Activated CD8-positive, alpha-beta memory T cell treated with anti-CD3 and anti-CD28 coated beads, Interleukin-2, amount 10 ng/mL, durations not matched to agents 7 days and 5 days (primary cell): ENCODE results near the gene ABHD6. TPM values are rescaled to one million over a fixed set of nuclear protein-coding genes. Genes with fewer than 3 reads are reported as not detected.
"Not testable (repeated sequence)": the region's sequence is repeated elsewhere in the genome, so short reads cannot be mapped to it uniquely, and the experiment has no call there.

Source experiments
- ATAC-seq: fragments of 150-1000 bp; cut with Tn5 transposase; one replicate; pipeline ENCODE4 v1.10.0; 2021; ENCODE audit warnings: moderate library complexity
- CTCF ChIA-PET: fragments of 350-600 bp; sonication (Branson Sonifier 250); formaldehyde crosslinking; loops from one replicate; lab custom pipeline; 2021; ENCODE audit warnings: antibody characterized with exemption; lab: Charles Lee
- DNase-seq: peaks from one replicate; pipeline ENCODE4 v3.0.0-alpha.2; 2020
- H3K27ac Mint-ChIP-seq: one replicate; pipeline ENCODE4 v1.8.0; 2021; ENCODE audit warnings: mild to moderate bottlenecking, mixed read lengths
- H3K27me3 Mint-ChIP-seq: one replicate; pipeline ENCODE4 v1.8.0; 2021; ENCODE audit warnings: mixed read lengths
- H3K36me3 Mint-ChIP-seq: one replicate; pipeline ENCODE4 v1.8.0; 2021; ENCODE audit warnings: mild to moderate bottlenecking, mixed read lengths
- H3K4me1 Mint-ChIP-seq: one replicate; pipeline ENCODE4 v1.8.0; 2021; ENCODE audit warnings: mixed read lengths
- H3K4me3 Mint-ChIP-seq: one replicate; pipeline ENCODE4 v1.8.0; 2021; ENCODE audit warnings: mild to moderate bottlenecking, moderate library complexity, mixed read lengths
- H3K9me3 Mint-ChIP-seq: one replicate; pipeline ENCODE4 v1.8.0; 2022; ENCODE audit warnings: low read depth, mixed read lengths
- total RNA-seq, 2 experiments: library from RNA; stranded (reverse); gene quantifications; one replicate each; pipeline ENCODE4 v1.2.3, GENCODE V29; 2021

ABHD6 gene
- total RNA-seq, 2 experiments from 2014 or later: 5.0 to 7.3 TPM

DNA sequence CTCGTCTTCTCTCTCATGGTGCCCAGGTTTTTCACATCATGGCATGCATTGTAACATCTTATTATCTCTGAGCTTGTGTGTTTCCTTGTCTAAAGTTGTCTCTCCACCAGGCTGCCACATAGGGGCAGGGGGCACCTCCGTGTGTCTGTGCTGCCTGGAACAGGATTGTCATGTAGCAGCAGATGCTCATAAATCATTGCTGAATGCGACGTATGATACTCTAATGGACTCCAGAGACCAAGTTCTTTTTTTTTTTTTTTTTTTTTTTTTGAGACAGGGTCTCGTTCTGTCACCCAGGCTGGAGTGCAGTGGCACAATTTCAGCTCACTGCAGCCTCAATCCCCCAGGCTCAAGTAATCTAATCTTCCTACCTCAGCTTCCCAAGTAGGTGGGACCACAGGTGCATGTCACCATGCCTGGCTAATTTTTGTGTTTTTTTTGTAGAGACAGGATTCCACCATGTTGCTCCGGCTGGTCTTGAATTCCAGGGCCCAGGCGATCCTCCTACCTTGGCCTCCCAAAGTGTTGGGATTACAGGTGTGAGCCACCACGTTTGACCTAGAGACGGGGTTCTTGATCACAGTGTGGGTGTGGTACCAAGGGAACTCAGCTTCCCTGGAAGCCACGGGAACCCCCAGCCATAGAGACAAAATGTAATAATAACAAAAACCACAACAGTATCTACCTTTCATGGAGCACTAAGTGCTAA is 22.1 kb upstream of the ABHD6 start:
- Mint-ChIP-seq H3K27me3 (peaks cover 4% of the 10 kb centered on the region), H3K4me3 (no peak overlapping the region), H3K36me3 (no peaks in the 10 kb centered on the region), H3K9me3 (no peaks in the 10 kb centered on the region), H3K4me1 (peaks cover 31% of the 10 kb centered on the region), H3K27ac (no peak overlapping the region)
- DNase-seq (no peak), ATAC-seq (no peak)
- CTCF ChIA-PET: interaction anchor here (0.7 to 4.0 kb wide), 7 partner anchors 13 to 92 kb away, joined by 3 to 21 read pairs (median 3); no protein-coding TSS in a partner anchor

- peaks cover 4% of the 10 kb centered on the region for H3K27me3 Mint-ChIP-seq
- H3K27ac Mint-ChIP-seq: no peak overlapping the region
- peaks cover 31% of the 10 kb centered on the region for H3K4me1 Mint-ChIP-seq
- no peaks in the 10 kb centered on the region for H3K36me3 Mint-ChIP-seq
- DNase-seq: no peak
- H3K4me3 Mint-ChIP-seq: no peak overlapping the region
- no peak for ATAC-seq
- CTCF ChIA-PET: interaction anchor here (0.6 to 4.6 kb wide), 13 partner anchors 8 to 295 kb away, joined by 3 to 53 read pairs (median 6); partner anchors contain the start of genes ABHD6, FLNB, HTD2 and RPP14
- no peaks in the 10 kb centered on the region for H3K9me3 Mint-ChIP-seq
Measured at GRCh38 chr3:58216496-58217195, 20.9 kb upstream of the ABHD6 start.

DNA sequence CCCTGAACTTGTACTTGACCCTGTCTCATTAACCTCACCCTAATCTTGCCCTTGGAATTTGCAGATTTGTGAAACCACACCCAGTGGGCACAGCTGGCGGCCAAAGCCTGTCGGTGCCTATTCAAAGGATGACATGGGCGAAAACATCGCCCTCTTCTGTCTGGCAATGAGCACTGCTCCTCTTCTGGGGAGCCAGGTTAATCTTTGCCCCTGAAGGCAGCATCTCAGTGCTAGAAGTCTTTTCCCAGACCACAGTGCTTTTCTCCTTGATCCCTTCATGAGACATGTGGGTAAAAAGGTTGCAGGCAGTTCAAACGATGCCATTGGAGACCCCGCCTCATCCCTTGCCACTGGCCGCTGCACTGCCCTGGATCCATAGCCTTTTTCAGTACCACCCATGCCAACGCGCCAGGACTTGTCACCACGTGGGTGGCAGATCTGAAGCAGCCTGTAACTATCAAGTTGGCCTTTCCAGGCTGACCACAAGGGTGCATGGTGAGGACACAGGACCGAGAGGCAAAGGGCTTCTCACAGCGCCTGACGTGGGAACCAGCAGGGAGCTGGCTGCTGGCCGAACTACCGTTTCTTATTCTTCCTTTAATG is 20.3 kb upstream of the ABHD6 start:
- H3K4me3 Mint-ChIP-seq: no peak overlapping the region
- H3K36me3 Mint-ChIP-seq: no peaks in the 10 kb centered on the region
- H3K27me3 Mint-ChIP-seq: peaks cover 4% of the 10 kb centered on the region
- DNase-seq (peak; percentile 65), ATAC-seq (peak; percentile 81)
- H3K27ac Mint-ChIP-seq: no peak overlapping the region
- H3K4me1 Mint-ChIP-seq: peaks cover 31% of the 10 kb centered on the region
- CTCF ChIA-PET: interaction anchor here (0.6 to 4.6 kb wide), 19 partner anchors 9 to 390 kb away, joined by 3 to 53 read pairs (median 4); partner anchors contain the start of genes ABHD6, FLNB, HTD2 and RPP14
- H3K9me3 Mint-ChIP-seq: no peaks in the 10 kb centered on the region

- CTCF ChIA-PET: interaction anchor here (1.1 to 4.6 kb wide), 8 partner anchors 15 to 87 kb away, joined by 3 to 53 read pairs (median 4); partner anchors contain the start of genes HTD2 and RPP14
- Mint-ChIP-seq H3K4me3 (no peak overlapping the region), H3K27ac (no peak overlapping the region), H3K27me3 (no peaks in the 10 kb centered on the region), H3K36me3 (no peaks in the 10 kb centered on the region), H3K4me1 (peaks cover 31% of the 10 kb centered on the region), H3K9me3 (no peaks in the 10 kb centered on the region)
- ATAC-seq (no peak), DNase-seq (no peak)
Measured at GRCh38 chr3:58218904-58219303, 18.7 kb upstream of the ABHD6 start.

- peaks cover 6% of the 10 kb centered on the region for H3K27me3 Mint-ChIP-seq
- ATAC-seq (no peak), DNase-seq (no peak)
- H3K36me3 Mint-ChIP-seq: no peaks in the 10 kb centered on the region
- CTCF ChIA-PET: interaction anchor here (1.3 kb wide), 1 partner anchor 19 kb away, joined by 3 read pairs; no protein-coding TSS in a partner anchor
- H3K9me3 Mint-ChIP-seq: no peaks in the 10 kb centered on the region
- no peak overlapping the region for H3K4me3 Mint-ChIP-seq
- H3K27ac Mint-ChIP-seq: no peak overlapping the region
- peaks cover 13% of the 10 kb centered on the region for H3K4me1 Mint-ChIP-seq
Measured at GRCh38 chr3:58222161-58222724, 15.3 kb upstream of the ABHD6 start.

DNA sequence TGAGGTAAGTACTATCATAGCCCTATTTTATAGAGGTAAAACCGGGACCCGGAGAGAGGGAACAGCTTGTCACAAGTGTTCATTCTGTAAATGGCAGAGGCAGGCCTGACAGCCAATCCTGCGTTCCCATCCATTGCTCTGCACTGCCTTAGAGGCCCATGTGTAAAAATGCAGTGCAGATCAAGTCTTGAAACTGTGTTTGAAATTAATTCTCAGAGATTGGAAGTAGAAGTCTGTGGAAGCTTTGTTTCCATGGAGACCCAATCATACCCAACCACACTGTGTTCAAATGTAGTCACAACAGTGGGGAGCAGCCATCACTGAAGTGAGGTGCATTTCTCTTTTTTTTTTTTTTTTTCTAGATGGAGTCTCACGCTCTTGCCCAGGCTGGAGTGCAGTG is 13.7 kb upstream of the ABHD6 start:
- ATAC-seq (no peak), DNase-seq (no peak)
- H3K9me3 Mint-ChIP-seq: no peaks in the 10 kb centered on the region
- CTCF ChIA-PET: interaction anchor here (0.8 to 1.8 kb wide), 3 partner anchors 15 to 82 kb away, joined by 4 to 9 read pairs (median 6); partner anchors contain the start of genes HTD2 and RPP14
- H3K4me3 Mint-ChIP-seq: no peak overlapping the region
- H3K27ac Mint-ChIP-seq: no peak overlapping the region
- peaks cover 10% of the 10 kb centered on the region for H3K27me3 Mint-ChIP-seq
- H3K4me1 Mint-ChIP-seq: peaks cover 6% of the 10 kb centered on the region
- H3K36me3 Mint-ChIP-seq: no peaks in the 10 kb centered on the region

DNA sequence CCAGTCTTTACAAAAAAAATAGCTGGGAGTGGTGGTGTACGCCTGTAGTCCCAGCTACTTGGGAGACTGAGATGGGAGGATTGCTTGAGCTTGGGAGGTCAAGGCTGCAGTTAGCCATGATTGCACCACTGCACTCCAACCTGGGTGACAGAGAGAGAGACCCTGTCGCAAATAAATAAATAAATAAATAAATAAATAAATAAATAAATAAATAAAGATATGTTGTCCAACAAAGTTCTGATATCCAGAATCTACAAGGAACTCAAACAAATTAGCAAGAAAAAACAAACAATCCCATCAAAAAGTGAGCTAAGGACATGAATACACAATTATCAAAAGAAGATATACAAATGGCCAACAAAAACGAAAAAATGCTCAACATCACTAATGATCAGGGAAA is 9.7 kb upstream of the ABHD6 start:
- not testable (repeated sequence) for ATAC-seq, H3K27ac Mint-ChIP-seq, H3K9me3 Mint-ChIP-seq, H3K4me1 Mint-ChIP-seq, DNase-seq, H3K36me3 Mint-ChIP-seq, H3K4me3 Mint-ChIP-seq
- CTCF ChIA-PET: interaction anchor here (0.9 kb wide), 1 partner anchor 9 kb away, joined by 3 read pairs; the partner anchor contains the start of gene ABHD6
- peaks cover 41% of the 10 kb centered on the region for H3K27me3 Mint-ChIP-seq

DNA sequence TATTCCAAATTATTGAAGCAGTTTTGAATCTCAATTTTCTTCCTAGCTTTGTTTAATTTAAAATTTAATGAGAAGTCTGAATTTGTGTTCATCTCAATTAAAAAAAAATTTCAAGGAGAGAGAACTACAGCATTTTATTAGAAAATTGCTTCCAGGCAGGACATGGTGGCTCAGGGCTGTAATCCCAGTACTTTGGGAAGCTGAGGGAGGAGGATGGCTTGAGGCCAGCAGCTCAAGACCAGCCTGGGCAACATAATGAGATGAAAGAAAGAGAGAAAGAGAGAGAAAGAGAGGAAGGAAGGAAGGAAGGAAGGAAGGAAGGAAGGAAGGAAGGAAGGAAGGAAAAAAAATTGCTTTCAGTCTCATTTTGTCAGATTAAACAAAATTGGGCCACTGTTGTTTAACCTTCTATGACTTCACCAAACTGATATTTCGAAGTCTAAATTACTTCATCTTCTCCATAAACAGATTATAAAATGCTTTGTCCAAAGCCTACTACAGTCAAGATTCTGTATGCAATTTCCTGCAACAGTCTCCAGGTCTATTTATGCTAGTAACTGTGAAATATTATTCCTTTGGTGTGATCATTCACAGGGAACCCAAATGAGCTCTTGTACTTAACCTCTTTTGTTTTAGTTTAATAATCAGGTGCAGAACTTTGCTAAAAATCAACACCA is 6.6 kb upstream of the ABHD6 start:
- CTCF ChIA-PET: interaction anchor here (1.7 kb wide), 1 partner anchor 14 kb away, joined by 6 read pairs; no protein-coding TSS in a partner anchor
- DNase-seq (no peak), ATAC-seq (no peak)
- Mint-ChIP-seq H3K9me3 (no peaks in the 10 kb centered on the region), H3K4me1 (no peaks in the 10 kb centered on the region), H3K27ac (no peak overlapping the region), H3K36me3 (no peaks in the 10 kb centered on the region), H3K27me3 (peaks cover 58% of the 10 kb centered on the region), H3K4me3 (no peak overlapping the region)

DNA sequence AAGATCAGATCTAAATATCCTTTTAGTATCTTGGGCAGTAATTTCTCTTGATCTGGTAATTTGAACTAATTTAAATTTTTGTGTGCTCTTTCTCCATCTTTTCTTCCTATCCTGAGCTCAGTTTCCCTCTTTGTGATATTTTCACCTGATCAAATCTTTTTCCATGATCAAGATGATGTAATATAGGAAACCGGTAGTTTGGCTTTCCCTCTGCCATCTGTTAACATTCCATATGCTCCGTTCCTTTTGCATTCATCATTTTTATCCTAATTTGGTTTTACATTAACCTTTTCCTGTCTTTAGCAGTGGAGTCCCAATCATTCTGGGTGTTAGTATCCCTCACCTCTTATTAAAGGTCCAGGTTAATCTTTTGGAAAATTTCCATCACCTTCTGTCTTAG is 5.9 kb upstream of the ABHD6 start:
- H3K9me3 Mint-ChIP-seq: no peaks in the 10 kb centered on the region
- no peaks in the 10 kb centered on the region for H3K36me3 Mint-ChIP-seq
- CTCF ChIA-PET: interaction anchor here (1.2 to 1.7 kb wide), 2 partner anchors 14 to 55 kb away, joined by 3 to 6 read pairs; no protein-coding TSS in a partner anchor
- no peak overlapping the region for H3K4me3 Mint-ChIP-seq
- no peak overlapping the region for H3K27ac Mint-ChIP-seq
- peaks cover 2% of the 10 kb centered on the region for H3K4me1 Mint-ChIP-seq
- ATAC-seq (no peak), DNase-seq (no peak)
- peaks cover 62% of the 10 kb centered on the region for H3K27me3 Mint-ChIP-seq

DNA sequence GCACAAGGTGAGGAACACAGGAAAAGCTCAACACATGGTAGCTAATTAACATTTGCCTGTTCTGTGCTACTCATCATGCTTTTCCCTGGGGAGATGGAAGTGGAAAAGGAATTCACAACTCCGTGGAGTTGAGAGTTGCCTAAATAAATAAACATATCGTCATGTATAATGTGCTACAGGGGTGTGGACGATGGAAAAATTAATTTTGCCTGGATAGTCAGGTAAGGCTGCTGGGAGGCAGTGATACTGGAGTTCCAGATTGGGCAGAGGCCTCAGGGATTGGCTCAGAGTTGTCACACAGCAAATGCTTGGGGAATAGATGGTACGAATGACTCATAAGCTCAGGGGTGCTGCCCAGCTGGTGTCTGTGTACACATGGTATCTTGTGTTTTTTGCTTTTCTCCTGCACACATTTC is 3.1 kb upstream of the ABHD6 start:
- Mint-ChIP-seq H3K36me3 (peaks cover under 1% of the 10 kb centered on the region), H3K4me1 (peaks cover 13% of the 10 kb centered on the region), H3K27ac (no peak overlapping the region), H3K27me3 (peaks cover 59% of the 10 kb centered on the region), H3K4me3 (no peak overlapping the region), H3K9me3 (no peaks in the 10 kb centered on the region)
- ATAC-seq: no peak
- CTCF ChIA-PET: interaction anchor here (0.8 to 2.7 kb wide), 4 partner anchors 16 to 72 kb away, joined by 3 to 7 read pairs (median 4); partner anchors contain the start of genes HTD2 and RPP14
- DNase-seq: no peak

DNA sequence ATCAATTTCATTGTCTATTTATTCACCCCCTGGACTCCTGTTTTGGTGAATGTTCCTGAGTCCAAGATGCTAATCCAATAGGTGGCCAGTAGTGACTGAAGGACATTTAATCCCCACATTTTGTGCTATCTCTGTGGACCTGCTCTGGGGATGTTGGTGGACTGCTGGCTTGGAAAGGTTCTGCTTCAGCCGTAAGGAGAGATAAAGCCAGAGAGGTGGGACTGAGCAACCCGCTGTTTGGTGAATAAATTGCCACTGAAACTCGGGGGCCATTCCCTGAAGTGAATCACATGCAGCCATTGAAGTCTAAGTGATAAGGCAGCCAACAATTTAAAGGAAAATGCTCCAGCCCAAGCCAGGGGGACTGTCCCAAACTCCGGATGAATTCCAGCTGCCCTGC is 1.6 kb upstream of the ABHD6 start:
- Mint-ChIP-seq H3K27me3 (peaks cover 49% of the 10 kb centered on the region), H3K4me3 (peak overlapping the region; percentile 19), H3K36me3 (peaks cover 2% of the 10 kb centered on the region), H3K27ac (no peak overlapping the region), H3K9me3 (no peaks in the 10 kb centered on the region), H3K4me1 (peaks cover 14% of the 10 kb centered on the region)
- ATAC-seq: no peak
- CTCF ChIA-PET: interaction anchor here (1.6 to 1.7 kb wide), 2 partner anchors 48 to 71 kb away, joined by 4 to 5 read pairs; partner anchors contain the start of genes HTD2 and RPP14
- no peak for DNase-seq

GRCh38 chr3:58236527-58237237 is 910 bp upstream of the ABHD6 start:
- Mint-ChIP-seq H3K9me3 (no peaks in the 10 kb centered on the region), H3K36me3 (peaks cover 2% of the 10 kb centered on the region), H3K4me1 (peaks cover 16% of the 10 kb centered on the region), H3K27ac (peak overlapping the region; percentile 81), H3K27me3 (peaks cover 43% of the 10 kb centered on the region), H3K4me3 (peak overlapping the region; percentile 85)
- DNase-seq: no peak
- CTCF ChIA-PET: interaction anchor here (1.3 to 1.7 kb wide), 2 partner anchors 9 to 49 kb away, joined by 3 to 4 read pairs; no protein-coding TSS in a partner anchor
- ATAC-seq: no peak
